GM18511 (cell line): Measurements from ENCODE around the gene BABAM2.
"Not testable (repeated sequence)": the region's sequence is repeated elsewhere in the genome, so short reads cannot be mapped to it uniquely, and the experiment has no call there.

ENCODE experiments used
- ATAC-seq: cut with Tn5 transposase; IDR thresholded peaks from one replicate; pipeline ENCODE4 v1.9.1; 2021; ENCODE audit warnings: mild to moderate bottlenecking, moderate library complexity; ENCODE audit not compliant: unreplicated experiment

The BABAM2 gene

DNA sequence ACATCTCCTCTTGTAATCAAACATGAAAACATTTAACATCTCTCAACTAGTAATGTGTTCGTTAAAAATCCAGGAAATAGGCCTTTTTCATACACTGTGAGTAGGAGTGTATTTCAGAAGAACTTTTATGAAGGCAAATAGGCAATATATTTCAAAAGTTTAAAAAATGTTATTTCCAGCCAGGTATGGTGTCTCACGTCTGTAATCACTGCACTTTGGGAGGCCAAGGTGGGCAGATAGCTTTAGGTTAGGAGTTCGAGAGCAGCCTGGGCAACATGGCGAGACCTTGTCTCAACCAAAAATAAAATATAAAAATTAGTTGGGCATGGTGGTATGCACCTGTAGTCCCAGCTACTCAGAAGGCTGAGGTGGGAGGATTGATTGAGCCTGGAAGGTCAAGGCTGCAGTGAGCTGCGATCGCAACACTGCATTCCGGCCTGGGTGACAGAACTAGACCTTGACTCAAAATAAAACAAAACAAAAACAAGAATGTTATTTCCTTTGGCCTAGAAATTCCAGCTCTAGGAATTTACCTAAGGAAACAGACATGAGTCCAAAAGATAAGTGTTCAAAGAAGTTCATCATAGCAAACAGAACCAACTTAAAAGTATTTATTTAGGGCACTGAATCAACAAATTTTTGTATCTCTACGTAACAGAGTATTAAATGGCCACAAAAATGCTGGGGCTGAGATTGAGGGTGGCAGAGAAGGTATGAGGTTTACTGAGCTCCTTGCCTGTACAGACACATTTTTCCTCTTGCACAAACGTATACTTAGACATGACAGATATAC lies 15.2 kb upstream of the BABAM2 start:
- ATAC-seq, result no peak

DNA sequence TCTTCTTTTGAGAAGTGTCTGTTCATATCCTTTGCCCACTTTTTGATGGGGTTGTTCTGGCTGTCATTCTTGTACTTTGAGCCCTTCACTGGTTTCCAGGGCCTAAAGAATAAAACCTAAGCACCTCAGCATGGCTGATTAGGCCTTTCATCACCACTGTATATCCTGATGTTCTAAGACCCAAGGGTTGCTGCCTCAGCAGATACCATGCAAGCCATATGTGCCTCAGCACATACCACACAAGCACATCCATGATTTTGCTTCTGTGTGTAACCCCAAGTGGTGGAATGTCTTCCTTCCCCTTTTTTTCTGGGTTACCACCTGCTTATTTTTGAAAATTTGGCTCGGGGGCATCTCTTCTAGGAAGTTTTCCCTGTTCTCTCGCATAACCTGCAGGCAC lies 11.7 kb upstream of the BABAM2 start:
- no peak for ATAC-seq

DNA sequence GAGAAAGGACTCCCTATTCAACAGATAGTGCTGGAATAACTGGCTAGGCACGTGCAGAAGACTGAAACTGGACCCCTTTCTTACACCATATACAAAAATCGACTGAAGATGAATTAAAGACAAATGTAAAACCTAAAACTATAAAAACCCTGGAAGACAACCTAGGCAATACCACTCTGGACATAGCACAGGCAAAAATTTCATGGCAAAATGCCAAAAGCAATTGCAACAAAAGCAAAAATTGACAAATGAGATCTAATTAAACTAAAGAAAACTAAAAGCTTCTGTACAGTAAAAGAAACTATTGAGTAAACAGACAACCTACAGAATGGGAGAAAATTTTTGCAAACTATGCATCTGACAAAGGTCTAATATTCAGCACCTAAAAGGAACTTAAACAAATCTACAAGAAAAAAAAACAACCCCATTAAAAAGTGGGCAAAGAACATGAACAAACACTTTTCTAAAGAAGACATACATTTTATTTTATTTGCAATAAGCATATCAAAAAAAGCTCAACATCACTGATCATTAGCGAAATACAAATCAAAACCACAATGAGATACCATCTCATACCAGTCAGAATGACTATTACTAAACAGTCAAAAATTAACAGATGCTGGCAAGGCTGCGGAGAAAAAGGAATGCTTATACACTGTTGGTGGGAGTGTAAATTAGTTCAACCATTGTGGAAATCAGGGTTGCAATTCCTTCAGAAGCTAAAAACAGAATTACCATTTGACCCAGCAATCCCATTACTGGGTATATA lies 8.5 kb upstream of the BABAM2 start:
- ATAC-seq, result not testable (repeated sequence)

DNA sequence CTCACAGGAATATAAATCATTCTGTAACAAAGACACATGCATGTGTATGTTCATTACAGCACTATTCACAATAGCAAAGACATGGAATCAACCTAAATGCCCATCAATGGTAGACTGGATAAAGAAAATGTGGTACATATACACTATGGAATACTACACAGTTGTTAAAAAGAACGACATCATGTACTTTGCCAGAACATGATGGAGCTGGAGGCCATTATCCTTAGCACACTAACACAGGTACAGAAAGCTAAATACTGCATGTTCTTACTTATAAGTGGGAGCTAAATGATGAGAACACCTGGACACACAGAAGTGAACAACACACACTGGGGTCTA lies 8.0 kb upstream of the BABAM2 start:
- not testable (repeated sequence) for ATAC-seq

DNA sequence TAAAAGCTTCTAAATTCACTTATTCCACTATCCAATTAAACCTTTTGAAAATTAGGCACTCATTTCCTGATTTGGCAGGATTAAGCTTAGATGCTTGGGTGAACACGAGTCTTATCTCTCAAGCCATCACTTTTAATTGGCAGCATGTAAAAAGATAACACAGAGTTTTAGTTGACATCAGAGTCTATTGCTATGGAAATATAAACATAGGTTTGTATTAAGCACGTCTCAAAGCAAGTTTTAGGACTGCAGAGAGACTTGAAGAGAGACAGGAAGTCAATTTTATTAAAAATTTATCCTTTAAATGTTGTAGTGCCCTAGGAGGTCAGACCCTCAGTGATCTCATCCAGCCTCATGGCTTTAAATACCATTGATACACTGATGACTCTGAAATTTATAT lies 5.9 kb upstream of the BABAM2 start:
- no peak for ATAC-seq

- no peak for ATAC-seq
Observed at GRCh38 chr2:27885234-27885633, 5.3 kb upstream of the BABAM2 start.

GRCh38 chr2:27885661-27886060 lies 4.9 kb upstream of the BABAM2 start:
- ATAC-seq, result no peak

DNA sequence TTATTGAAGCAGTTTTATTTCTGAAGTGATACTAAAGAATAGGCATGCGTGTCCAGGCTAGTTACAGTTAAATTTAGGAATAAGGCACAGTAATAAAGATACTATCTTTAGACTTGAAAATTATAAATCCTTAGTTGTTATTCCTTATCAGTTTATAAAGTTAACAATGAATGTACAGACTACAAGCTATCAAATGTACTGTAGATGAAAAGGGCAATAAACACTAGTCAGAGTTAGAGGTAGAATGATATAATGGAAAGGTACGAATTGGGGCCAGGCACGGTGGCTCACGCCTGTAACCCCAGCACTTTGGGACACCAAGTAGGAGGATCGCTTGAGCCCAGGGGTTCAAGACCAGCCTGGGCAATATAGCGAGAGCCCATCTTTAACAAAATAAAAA lies 4.2 kb upstream of the BABAM2 start:
- ATAC-seq, result no peak

DNA sequence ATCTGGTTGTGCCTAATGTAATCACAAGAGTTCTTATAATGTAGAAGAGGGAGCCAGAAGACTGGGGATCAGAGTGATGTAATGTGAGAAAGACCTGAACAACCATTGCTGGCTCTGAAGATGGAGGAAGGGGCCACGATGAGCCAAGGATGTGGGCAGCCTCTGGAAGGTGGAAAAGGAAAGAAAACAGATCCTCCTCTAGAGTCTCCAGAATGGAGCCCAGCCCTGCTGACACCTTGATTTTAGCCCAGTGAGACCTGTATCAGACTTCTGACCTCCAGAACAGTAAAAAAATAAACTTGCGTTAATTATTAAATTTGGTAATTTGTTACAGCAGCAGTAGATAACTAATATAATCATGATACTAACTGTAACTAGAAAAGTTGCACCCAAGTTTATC lies 3.4 kb upstream of the BABAM2 start:
- ATAC-seq, result no peak

DNA sequence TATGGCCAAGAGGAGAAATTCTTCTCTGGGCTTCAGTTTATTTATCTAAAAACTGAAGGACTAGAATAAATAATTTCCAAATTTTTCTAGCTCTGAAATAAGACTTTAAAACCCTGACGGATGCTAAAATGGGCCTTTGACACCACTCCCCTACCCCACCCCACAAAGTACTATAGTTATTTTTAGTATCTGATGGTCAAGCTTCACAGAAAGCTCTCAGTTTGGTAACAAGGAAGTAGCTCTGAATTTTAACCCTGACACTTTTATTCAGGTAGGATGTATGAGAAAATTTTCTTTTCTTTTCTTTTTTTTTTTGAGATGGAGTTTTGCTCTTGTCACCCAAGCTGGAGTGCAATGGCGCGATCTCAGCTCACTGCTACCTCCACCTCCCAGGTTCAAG lies 2.7 kb upstream of the BABAM2 start:
- no peak for ATAC-seq

DNA sequence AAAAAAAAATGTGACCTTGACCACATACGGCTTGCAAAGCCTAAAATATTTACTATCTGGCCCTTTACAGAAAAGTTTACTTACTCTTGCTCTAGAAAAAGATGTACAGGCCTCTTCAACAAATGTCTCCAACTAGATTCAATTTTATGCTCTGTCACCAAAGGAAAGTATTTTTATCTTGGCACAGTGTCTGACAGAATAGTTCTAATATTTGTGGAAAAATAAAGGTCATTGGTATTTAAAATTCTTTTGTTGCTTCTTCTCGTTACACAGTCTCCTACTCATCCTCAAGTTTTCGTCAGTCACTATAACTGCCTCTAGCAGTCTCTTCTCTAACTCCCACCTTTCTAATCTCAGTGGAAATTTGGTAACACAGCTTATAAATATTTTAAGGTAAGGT lies 1.7 kb upstream of the BABAM2 start:
- no peak for ATAC-seq

- ATAC-seq, result peak; percentile 4
Observed at GRCh38 chr2:27889774-27890145, 769 bp upstream of the BABAM2 start.

DNA sequence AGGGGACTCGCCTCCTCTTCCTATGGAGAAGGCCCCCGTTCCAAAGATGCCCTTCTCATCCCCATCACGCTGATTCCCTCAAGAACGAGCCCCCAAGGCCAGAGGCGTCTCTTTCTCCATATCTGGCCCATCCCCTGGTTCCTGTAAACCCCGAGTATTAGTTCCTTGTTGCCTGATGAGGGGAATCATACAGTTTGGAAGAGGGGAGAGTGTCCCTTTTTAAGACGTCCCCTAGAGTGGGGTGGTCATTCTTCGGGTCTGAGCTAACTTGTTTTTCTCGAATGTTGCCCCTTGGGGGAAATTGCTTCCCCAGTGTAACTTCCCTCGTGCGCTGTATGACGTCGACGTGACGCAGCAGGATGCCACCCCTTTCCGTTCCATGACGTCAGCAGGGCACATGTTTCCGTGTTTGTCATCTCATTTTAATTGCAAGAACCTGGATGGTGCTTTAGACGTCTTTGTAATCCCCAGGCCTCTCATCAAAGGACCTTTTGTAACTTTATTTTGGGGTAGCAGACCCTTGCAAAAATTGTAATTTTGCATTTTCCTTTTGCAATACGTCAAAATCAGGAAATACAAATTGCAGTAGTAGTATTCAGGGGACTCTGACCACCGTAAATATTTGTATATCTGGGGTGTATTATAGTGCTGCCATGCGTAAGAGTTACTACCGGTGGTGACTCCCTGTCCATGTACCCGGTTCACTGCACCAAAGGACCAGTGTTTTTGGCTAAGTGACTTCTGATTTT lies 569 bp downstream of the BABAM2 start:
- ATAC-seq, result peak; percentile 34

- ATAC-seq, result no peak
Observed at GRCh38 chr2:27891673-27892105, 1.2 kb downstream of the BABAM2 start.

DNA sequence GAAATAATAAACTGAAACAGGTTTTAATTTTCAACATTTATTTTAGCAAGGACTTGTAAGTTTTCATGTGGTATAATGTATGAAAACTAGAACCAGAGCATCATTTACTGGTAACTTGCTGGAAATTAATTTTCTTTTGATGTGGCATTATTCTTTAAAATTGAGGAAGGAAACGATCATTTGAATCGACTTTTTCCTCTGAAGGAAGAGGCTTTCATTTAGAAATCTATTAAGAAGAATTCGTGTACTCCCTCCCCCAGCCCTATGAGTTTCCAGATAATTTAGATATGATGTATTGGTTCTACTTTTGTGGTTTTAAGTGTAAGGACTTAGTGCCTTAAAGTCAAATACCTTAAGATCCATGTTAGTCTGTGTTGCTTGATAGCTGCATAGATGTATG lies 2.5 kb downstream of the BABAM2 start:
- no peak for ATAC-seq

GRCh38 chr2:27897717-27898116 lies 7.2 kb downstream of the BABAM2 start:
- ATAC-seq, result no peak

DNA sequence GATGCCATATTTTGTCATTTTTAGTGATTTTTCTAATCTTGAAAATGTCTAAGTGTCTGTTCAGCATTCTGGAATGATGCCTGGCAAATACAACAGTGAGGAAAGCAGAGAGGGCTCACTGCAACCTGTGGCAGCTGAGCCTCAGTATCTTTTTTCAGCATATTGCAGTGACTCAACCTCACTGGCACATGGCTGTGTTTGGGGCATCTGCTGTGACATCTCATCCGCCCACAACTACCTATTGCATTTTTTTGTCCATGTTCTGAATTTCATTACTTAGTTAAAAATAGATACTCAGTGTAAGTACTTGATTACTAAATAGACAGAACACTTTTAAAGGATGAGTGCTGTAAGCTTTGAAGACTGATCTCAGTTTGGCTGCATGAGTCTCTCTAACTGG lies 10.7 kb downstream of the BABAM2 start:
- no peak for ATAC-seq

GRCh38 chr2:27902098-27902497 lies 11.6 kb downstream of the BABAM2 start:
- no peak for ATAC-seq

- ATAC-seq, result no peak
Observed at GRCh38 chr2:27903018-27903417, 12.5 kb downstream of the BABAM2 start.

- no peak for ATAC-seq
Observed at GRCh38 chr2:27903649-27904404, 13.3 kb downstream of the BABAM2 start.

DNA sequence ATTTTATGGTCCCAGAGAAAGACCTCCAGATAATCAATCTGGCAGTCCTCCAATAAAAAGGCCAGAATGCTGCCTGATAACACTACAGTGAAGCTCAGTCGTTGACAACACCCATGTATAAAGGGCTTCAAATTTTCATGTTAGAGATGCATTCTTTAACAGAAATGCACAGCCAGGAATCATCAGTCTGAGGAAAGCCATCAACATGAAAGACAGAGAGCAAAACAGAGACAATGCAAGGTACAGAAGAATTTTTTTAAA lies 13.8 kb downstream of the BABAM2 start:
- no peak for ATAC-seq
